ENCODE data around the gene PADI2. TPM values are rescaled to one million over a fixed set of nuclear protein-coding genes. Genes with fewer than 3 reads are reported as not detected.

PADI2 gene
- total RNA-seq, 1 donor from 2014 or later, result 0.46 TPM

DNA sequence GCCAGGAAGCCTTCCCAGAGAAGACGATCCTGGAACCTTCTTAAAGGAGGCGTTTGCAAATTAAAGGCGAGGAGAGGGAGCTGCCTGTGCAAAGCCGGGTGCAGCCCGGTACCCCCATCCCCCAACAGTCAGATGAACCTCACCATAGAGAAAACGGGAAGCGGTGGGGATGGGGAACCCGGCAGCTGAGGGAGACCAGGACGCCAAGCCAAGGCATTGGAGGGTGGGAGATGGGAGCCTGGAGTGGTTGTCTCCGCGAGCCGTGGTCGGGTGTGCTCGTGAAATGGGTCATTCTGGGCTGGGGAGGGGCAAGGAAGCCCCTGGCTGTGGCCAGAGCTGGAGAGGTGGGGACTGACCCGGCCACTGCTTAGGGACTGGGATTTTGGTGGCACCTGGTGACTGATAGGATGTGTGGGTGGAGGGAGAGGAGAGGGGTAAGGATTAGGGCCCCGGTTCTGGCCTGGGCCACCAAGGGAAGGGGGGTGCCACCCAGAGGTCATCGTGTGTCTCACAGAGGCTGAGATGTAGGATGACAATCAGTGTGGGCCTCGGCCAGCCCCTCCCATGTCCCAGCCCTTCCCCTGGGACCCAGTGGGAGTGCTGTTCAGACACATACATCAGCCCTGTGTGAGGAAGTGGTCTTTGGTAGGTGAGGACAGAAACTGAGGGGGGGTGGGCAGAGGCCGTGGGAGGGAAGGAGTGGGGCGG is 676 bp upstream of the PADI2 start:
- ATAC-seq (ENCODE audit: poor library complexity) (no peak), DNase-seq (peak; percentile 52)
- intact Hi-C loops (cut with DNase I), result no loop called here

- no peak for DNase-seq
- ATAC-seq (ENCODE audit: poor library complexity), result no peak
- intact Hi-C loops (cut with DNase I), result no loop called here
Measured at GRCh38 chr1:17118706-17119075, 560 bp downstream of the PADI2 start.

GRCh38 chr1:17118268-17118667 is 983 bp downstream of the PADI2 start:
- no peak for ATAC-seq (ENCODE audit: poor library complexity)
- no peak for DNase-seq
- intact Hi-C loops (cut with DNase I), result no loop called here

DNA sequence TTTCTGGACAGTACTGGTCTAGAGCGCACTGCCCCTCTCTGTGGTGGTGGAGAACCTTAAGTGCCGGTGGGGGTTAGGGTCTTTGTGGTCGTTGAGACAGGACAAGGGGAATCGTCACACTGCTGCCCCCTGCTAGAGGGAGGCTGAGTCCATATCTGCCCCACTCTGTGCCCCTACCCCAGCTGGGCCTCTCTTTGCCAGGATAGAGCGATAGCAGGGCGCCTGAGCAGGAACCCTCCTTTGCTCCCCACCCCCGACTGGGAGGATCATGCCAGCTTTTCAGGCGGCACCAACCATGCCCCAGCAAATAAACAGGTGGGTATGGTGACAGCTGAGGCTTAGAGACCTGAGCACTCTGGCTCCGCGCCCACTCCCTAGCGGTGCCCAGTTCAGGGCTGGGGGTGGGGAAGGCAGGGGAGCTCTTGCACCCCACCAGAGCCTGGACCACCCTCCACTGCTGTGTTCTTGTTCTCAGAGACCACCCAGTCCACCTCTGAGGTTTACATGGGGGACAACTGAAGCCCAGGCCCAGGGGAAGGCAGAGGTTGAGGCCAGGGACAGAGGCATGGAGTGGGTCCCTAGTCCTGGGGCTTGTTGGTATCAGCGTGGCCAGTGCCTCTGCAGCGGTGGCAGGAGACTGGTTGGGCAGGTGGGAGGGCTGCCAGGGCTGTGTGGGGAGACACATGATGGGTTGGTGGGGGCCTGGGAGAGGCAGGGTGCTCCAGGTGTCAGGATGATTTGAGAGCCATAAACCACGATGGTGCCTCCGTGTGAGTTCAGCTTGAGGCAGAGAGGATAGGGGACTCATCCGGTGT is 1.6 kb downstream of the PADI2 start:
- intact Hi-C loops (cut with DNase I), result no loop called here
- ATAC-seq (ENCODE audit: poor library complexity) (no peak), DNase-seq (no peak)

DNA sequence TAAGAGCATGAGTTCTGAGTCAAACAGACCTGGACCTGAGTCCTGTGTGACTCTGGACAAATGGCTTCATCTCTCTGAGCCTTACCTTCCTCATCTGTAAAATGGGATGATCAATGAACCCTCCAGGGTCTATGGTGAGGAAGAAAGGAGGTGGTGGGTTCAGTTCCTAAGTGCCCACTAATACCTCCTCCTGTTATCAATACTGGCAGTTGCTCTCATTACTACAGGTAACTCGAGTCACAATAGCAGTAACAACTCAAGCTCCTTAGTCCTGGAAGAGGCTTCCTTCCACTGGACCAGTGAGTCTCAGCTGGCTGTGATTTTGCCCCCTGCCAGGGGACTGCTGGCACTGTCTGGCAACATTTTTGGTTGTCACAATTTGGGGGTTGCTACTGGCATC is 2.6 kb downstream of the PADI2 start:
- DNase-seq, result no peak
- intact Hi-C loops (cut with DNase I), result no loop called here
- no peak for ATAC-seq (ENCODE audit: poor library complexity)

GRCh38 chr1:17113963-17114362 is 5.3 kb downstream of the PADI2 start:
- peak; percentile 55 for DNase-seq
- ATAC-seq (ENCODE audit: poor library complexity), result peak; percentile 86
- intact Hi-C loops (cut with DNase I), result no loop called here

DNA sequence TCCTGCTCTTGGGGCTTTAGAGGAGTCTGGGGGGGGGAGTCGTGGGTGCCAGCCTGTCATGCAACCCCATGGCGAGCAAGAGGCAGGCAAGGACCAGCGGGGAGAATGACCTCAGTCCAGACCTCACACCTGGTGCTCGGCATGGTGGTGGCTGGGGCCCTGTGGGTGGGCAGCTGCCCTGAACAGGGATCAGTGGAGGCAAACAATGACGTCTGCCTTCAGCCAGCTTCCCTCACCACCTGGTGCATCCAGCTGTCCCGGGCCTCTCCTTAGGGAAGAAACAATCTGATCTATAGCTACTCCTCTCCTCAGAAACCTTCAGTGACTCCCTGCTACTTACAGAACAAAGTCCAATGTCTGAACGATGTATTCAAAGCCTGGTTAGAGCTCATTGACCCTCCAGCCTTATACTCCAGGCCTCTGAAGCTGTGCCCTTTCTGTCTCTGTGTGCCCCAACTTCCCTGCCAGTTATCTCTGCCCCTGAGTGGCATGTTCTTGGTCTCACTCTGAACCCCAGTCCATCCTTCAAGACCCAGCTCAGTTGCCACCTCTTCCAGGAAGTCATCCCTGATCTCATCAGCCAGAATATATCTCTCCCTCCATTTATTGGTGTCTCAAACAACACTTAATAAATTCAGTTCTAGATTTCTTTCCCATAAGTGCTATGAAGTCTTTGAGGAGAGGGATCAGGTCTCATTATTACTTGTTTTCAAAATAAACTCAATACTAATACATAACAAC is 6.6 kb downstream of the PADI2 start:
- intact Hi-C loops (cut with DNase I), result no loop called here
- no peak for DNase-seq
- no peak for ATAC-seq (ENCODE audit: poor library complexity)

DNA sequence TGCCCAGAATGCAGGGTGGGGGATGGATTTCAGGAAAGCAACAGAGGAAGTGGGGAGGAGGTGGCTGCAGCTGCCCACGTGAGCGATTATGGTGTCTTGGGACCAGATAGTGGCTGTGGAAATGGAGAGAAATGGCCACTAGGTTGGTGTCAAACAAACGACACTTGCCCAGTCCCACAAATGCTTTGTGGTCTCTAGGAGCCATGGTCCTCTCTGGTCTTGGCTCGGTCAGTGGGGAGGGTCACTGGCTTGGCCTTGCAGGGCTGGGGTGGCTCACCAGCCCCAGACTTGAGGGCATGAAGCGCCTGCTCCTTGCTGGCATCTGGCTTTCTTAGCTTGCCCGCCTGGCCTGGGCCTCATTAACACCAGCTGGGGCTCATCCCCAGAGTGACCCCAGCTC is 7.2 kb downstream of the PADI2 start:
- ATAC-seq (ENCODE audit: poor library complexity) (no peak), DNase-seq (no peak)
- intact Hi-C loops (cut with DNase I), result no loop called here

- no peak for DNase-seq
- ATAC-seq (ENCODE audit: poor library complexity), result no peak
- intact Hi-C loops (cut with DNase I), result no loop called here
Measured at GRCh38 chr1:17110555-17110926, 8.7 kb downstream of the PADI2 start.

GRCh38 chr1:17109892-17110554 is 9.2 kb downstream of the PADI2 start:
- ATAC-seq (ENCODE audit: poor library complexity) (no peak), DNase-seq (no peak)
- intact Hi-C loops (cut with DNase I), result no loop called here

- DNase-seq (no peak), ATAC-seq (ENCODE audit: poor library complexity) (no peak)
- intact Hi-C loops (cut with DNase I), result no loop called here
Measured at GRCh38 chr1:17108786-17109185, 10.5 kb downstream of the PADI2 start.

GRCh38 chr1:17108360-17108759 is 10.9 kb downstream of the PADI2 start:
- intact Hi-C loops (cut with DNase I), result no loop called here
- ATAC-seq (ENCODE audit: poor library complexity), result no peak
- DNase-seq, result no peak

DNA sequence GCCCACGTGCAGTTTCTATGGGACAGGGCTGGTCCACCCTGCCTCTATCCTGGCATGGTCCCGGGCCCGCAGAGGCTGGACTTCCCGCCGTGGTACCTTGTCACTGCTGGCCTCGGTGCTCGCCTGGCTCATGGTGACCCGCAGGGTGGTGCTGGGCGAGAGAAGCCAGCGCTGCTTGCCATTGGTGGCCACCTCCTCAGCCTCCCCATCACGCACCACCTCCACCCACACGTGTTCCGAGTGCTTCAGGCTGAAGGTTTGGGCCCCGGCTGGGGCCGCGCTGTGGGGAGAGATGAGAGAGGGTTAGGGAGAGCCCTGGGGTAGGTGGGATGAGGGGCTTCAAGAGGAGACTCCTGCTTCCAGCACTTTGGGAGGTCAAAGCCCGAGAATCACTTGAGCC is 14.5 kb downstream of the PADI2 start:
- no peak for DNase-seq
- ATAC-seq (ENCODE audit: poor library complexity), result no peak
- intact Hi-C loops (cut with DNase I), result no loop called here

DNA sequence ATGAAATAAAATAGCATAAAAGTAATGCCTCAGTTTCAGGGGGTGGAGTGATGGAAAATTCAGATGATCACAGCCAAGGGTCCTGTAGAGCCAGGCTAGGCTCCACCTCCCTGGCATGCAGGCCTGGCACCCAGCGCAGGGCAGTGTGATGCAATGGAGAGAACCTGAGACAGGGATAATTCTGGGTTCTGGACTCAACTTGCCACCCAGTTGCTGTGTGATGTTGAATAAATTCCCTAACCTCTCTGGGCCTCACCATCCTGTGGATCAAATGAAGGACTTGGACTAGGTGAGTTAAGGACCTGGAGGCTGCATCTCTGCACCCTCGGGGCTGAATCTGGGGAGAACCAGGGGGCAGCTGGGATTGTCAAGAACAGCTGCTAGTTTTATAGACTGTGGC is 17.0 kb downstream of the PADI2 start:
- intact Hi-C loops (cut with DNase I), result no loop called here
- no peak for DNase-seq
- ATAC-seq (ENCODE audit: poor library complexity), result no peak

GRCh38 chr1:17101261-17101660 is 18.0 kb downstream of the PADI2 start:
- no peak for DNase-seq
- no peak for ATAC-seq (ENCODE audit: poor library complexity)
- intact Hi-C loops (cut with DNase I), result no loop called here

GRCh38 chr1:17099616-17100340 is 19.5 kb downstream of the PADI2 start:
- DNase-seq (no peak), ATAC-seq (ENCODE audit: poor library complexity) (no peak)
- intact Hi-C loops (cut with DNase I), result no loop called here

GRCh38 chr1:17098446-17099317 is 20.6 kb downstream of the PADI2 start:
- ATAC-seq (ENCODE audit: poor library complexity), result peak; percentile 39
- intact Hi-C loops (cut with DNase I), result no loop called here
- DNase-seq, result peak; percentile 57

DNA sequence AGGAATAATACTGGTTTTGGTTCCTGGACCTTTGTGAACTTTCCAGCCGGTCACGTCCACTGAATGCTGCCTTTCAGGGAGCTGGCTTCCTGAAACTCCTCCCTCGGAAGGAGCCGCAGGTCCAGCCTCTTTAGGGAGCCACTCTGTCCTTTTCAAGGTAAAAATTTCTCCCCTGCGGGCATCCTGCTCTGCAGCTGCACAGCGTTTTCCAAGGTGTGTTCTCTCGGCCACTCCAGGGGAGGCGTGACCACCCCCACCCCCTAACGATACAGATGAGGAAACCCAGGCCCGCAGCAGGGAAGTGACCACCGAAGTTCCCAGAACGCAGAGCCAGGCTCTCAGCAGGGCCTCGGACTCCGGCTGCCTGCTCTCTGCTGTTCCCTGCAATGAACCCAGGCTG is 21.5 kb downstream of the PADI2 start:
- ATAC-seq (ENCODE audit: poor library complexity), result no peak
- intact Hi-C loops (cut with DNase I), result no loop called here
- DNase-seq, result no peak
